HepG2 (cell line): ENCODE measurements around the gene JPH2. TPM values are rescaled to one million over a fixed set of nuclear protein-coding genes. Genes with fewer than 3 reads are reported as not detected.

ENCODE experiments used
- ATAC-seq: fragments of 200-7000 bp; cut with Tn5 transposase; 3 replicates; pipeline ENCODE4 v1.9.1; 2020; ENCODE audit warnings: mild to moderate bottlenecking, moderate library complexity
- BruUV-seq: library from RNA; stranded (reverse); fragments of 400-500 nt; replicated peaks from 2 replicates; lab custom pipeline; 2021; lab: Mats Ljungman, UMichigan
- CTCF ChIA-PET: fragments of 300-600 bp; formaldehyde crosslinking; extraction: SDS; loops from one replicate; lab custom pipeline; 2021; ENCODE audit warnings: low total read pairs, inconsistent platforms, low intra/inter-chr PET ratio; lab: Yijun Ruan, JAX
- POLR2A ChIA-PET: fragments of 350-600 bp; sonication (Branson Sonifier 250); formaldehyde crosslinking; loops from one replicate; lab custom pipeline; 2020; ENCODE audit warnings: antibody characterized with exemption, inconsistent platforms; lab: Yijun Ruan, JAX
- DNase-seq: peaks from one replicate; pipeline ENCODE4 v3.0.0-alpha.2; 2015; ENCODE audit warnings: low spot score
- FAIRE-seq: peaks from 3 replicates; lab custom pipeline; 2011; peaks lifted over from hg19 to GRCh38; lab: Jason Lieb, UNC
- H2AFZ ChIP-seq: one replicate; pipeline ENCODE4 v1.6.1; 2011; ENCODE audit warnings: low read length, inconsistent platforms
- H3K27ac ChIP-seq: fragments of 300-600 bp; 3 replicates; pipeline ENCODE4 v1.8.0; 2011; ENCODE audit warnings: mixed run types, mild to moderate bottlenecking, mixed read lengths, low read length, inconsistent platforms; ENCODE audit not compliant: insufficient read depth; ENCODE audit errors: extremely low read length
- H3K27me3 ChIP-seq, 2 experiments: fragments of 200-600 bp in 1 of 2; 2 replicates in 1 of 2; 3 replicates in 1 of 2; pipeline versions ENCODE4 v1.6.0 to v1.8.0; 2011; ENCODE audit warnings: low read length in 2 of 2, mild to moderate bottlenecking in 2 of 2, moderate library complexity in 2 of 2, inconsistent platforms in 1 of 2; ENCODE audit not compliant: insufficient read depth in 2 of 2, control insufficient read depth in 1 of 2
- H3K36me3 ChIP-seq, 2 experiments: fragments of 200-600 bp in 1 of 2; replicated peaks in 1 of 2; 2 replicates in 1 of 2; 3 replicates in 1 of 2; pipeline versions ENCODE4 v1.5.1 to v1.8.0; 2011; ENCODE audit warnings: low read length in 2 of 2, inconsistent platforms in 1 of 2; ENCODE audit not compliant: insufficient read depth in 2 of 2, control insufficient read depth in 1 of 2
- H3K4me1 ChIP-seq: 2 replicates; pipeline ENCODE4 v1.5.1; 2012; ENCODE audit warnings: low read length, inconsistent platforms; ENCODE audit not compliant: insufficient read depth
- H3K4me2 ChIP-seq: 2 replicates; pipeline ENCODE4 v1.6.0; 2011; ENCODE audit warnings: low read depth, low read length, inconsistent platforms
- H3K4me3 ChIP-seq, 3 experiments: fragments of 200-600 bp in 1 of 3; sonication (generic), shearing (Covaris generic) in 1 of 3; replicated peaks in 1 of 3; 2 replicates each; pipeline ENCODE4 v1.5.1; 2011 to 2016; ENCODE audit warnings: low read length in 3 of 3, inconsistent platforms in 2 of 3, low read depth in 2 of 3, mild to moderate bottlenecking in 2 of 3, control low read depth in 1 of 3, mixed read lengths in 1 of 3; ENCODE audit not compliant: insufficient read depth in 1 of 3
- H3K79me2 ChIP-seq: one replicate; pipeline ENCODE4 v1.6.1; 2011; ENCODE audit warnings: low read length, inconsistent platforms; ENCODE audit not compliant: insufficient read depth
- H3K9ac ChIP-seq: 2 replicates; pipeline ENCODE4 v1.6.0; 2011; ENCODE audit warnings: mild to moderate bottlenecking, low read depth, low read length, inconsistent platforms; ENCODE audit not compliant: insufficient read depth
- H3K9me3 ChIP-seq: 2 replicates; pipeline ENCODE4 v1.5.1; 2012; ENCODE audit warnings: mild to moderate bottlenecking, low read length
- H4K20me1 ChIP-seq: 2 replicates; pipeline ENCODE4 v1.6.0; 2011; ENCODE audit warnings: inconsistent platforms, mild to moderate bottlenecking, low read length, moderate library complexity; ENCODE audit not compliant: insufficient read depth
- AGO1 ChIP-seq: fragments of 200-400 bp; formaldehyde crosslinking; IDR thresholded peaks from 2 replicates; pipeline ENCODE4 v1.6.1; 2017; ENCODE audit warnings: mild to moderate bottlenecking, low read depth, low read length, moderate library complexity; ENCODE audit not compliant: poor library complexity, severe bottlenecking
- FOSL2 ChIP-seq: sonication (generic); formaldehyde crosslinking; IDR thresholded peaks from 2 replicates; pipeline ENCODE4 v1.4.0; 2020; ENCODE audit warnings: missing genetic modification reagents
- KMT2B ChIP-seq: IDR thresholded peaks from 2 replicates; pipeline ENCODE4 v1.6.1; 2016; ENCODE audit warnings: missing genetic modification reagents, missing compliant biosample characterization
- MYNN ChIP-seq: sonication (generic); formaldehyde crosslinking; IDR thresholded peaks from 2 replicates; pipeline ENCODE4 v1.4.0; 2020; ENCODE audit warnings: mild to moderate bottlenecking, low read depth, missing genetic modification reagents
- NRL ChIP-seq: sonication (generic); formaldehyde crosslinking; IDR thresholded peaks from 2 replicates; pipeline ENCODE4 v1.5.0; 2020; ENCODE audit warnings: missing genetic modification reagents, mild to moderate bottlenecking, moderate library complexity, borderline replicate concordance
- RAD21 ChIP-seq: fragments of 450-650 bp; formaldehyde crosslinking; IDR thresholded peaks from 2 replicates; pipeline ENCODE4 v1.5.0; 2020; ENCODE audit warnings: mild to moderate bottlenecking
- TCF12 ChIP-seq, 2 experiments: fragments of 450-650 bp in 1 of 2; sonication (generic) in 1 of 2; formaldehyde crosslinking in 1 of 2; IDR thresholded peaks; 2 replicates each; pipeline versions ENCODE4 v1.6.1 to v1.8.0; 2017 to 2022; ENCODE audit warnings: antibody characterized with exemption in 1 of 2, mild to moderate bottlenecking in 1 of 2, missing genetic modification reagents in 1 of 2, moderate library complexity in 1 of 2
- TEAD2 ChIP-seq: sonication (generic); formaldehyde crosslinking; IDR thresholded peaks from 2 replicates; pipeline ENCODE4 v1.9.0; 2021; ENCODE audit warnings: missing genetic modification reagents
- TEAD3 ChIP-seq: optimal IDR thresholded peaks from 2 replicates; pipeline ENCODE3; 2016; ENCODE audit warnings: borderline replicate concordance
- TFE3 ChIP-seq: IDR thresholded peaks from 2 replicates; pipeline ENCODE4 v1.6.1; 2016
- THYN1 ChIP-seq: sonication (generic); formaldehyde crosslinking; IDR thresholded peaks from 2 replicates; pipeline ENCODE4 v1.8.1; 2023; ENCODE audit warnings: low read depth, mild to moderate bottlenecking, moderate library complexity, missing genetic modification reagents, borderline replicate concordance
- TSC22D2 ChIP-seq: sonication (generic); formaldehyde crosslinking; IDR thresholded peaks from 2 replicates; pipeline ENCODE4 v1.5.1; 2020; ENCODE audit warnings: missing genetic modification reagents, mild to moderate bottlenecking, borderline replicate concordance
- ZBTB25 ChIP-seq: IDR thresholded peaks from 2 replicates; pipeline ENCODE4 v1.6.1; 2018; ENCODE audit warnings: missing genetic modification reagents
- ZFP41 ChIP-seq: sonication (generic); formaldehyde crosslinking; IDR thresholded peaks from 2 replicates; pipeline ENCODE4 v1.4.0; 2020; ENCODE audit warnings: mild to moderate bottlenecking, missing genetic modification reagents, borderline replicate concordance
- ZNF230 ChIP-seq: sonication (generic); formaldehyde crosslinking; IDR thresholded peaks from 2 replicates; pipeline ENCODE4 v1.4.0; 2020; ENCODE audit warnings: mild to moderate bottlenecking, missing genetic modification reagents
- ZNF235 ChIP-seq: sonication (generic); formaldehyde crosslinking; IDR thresholded peaks from 2 replicates; pipeline ENCODE4 v1.8.1; 2023; ENCODE audit warnings: mild to moderate bottlenecking, missing genetic modification reagents, borderline replicate concordance
- ZNF275 ChIP-seq: sonication (generic); formaldehyde crosslinking; IDR thresholded peaks from 2 replicates; pipeline ENCODE4 v1.8.0; 2022; ENCODE audit warnings: missing genetic modification reagents, mild to moderate bottlenecking, inconsistent platforms, borderline replicate concordance
- ZNF431 ChIP-seq: sonication (generic); formaldehyde crosslinking; IDR thresholded peaks from 2 replicates; pipeline ENCODE4 v1.9.0; 2022; ENCODE audit warnings: missing genetic modification reagents, low read depth, mild to moderate bottlenecking, borderline replicate concordance
- ZNF441 ChIP-seq: sonication (generic); formaldehyde crosslinking; IDR thresholded peaks from 2 replicates; pipeline ENCODE4 v1.7.0; 2021; ENCODE audit warnings: missing genetic modification reagents, borderline replicate concordance
- WGBS: methylation state at CpG from one replicate; pipeline ENCODE4 v1.1.6; 2017; ENCODE audit warnings: low lambda C conversion rate; 5-methylcytosine and 5-hydroxymethylcytosine counted together
- in situ Hi-C: cut with HindIII; loops from 2 replicates; pipeline ENCODE4 v1.10.0; 2017; ENCODE audit warnings: low pct_unique_long_range_greater_than_20kb; ENCODE audit not compliant: extremely low pct_ligation_motif_present
- intact Hi-C: fragments of 100-400 bp; cut with micrococcal nuclease; formaldehyde crosslinking; loops from one replicate; pipeline ENCODE4 v1.10.0; 2022; ENCODE audit not compliant: unreplicated experiment
- polyA plus RNA-seq, 8 experiments: library from polyadenylated mRNA; depleted of rRNA in 3 of 8; stranded (reverse) in 7 of 8; unstranded in 1 of 8; fragments of >200 nt; fragmentation: Illumina TruSeq in 4 of 8; extraction: Trizol in 4 of 8; gene quantifications; 2 replicates each; pipeline versions ENCODE4 v1.2.1 to v1.2.3, GENCODE V29; 2011 to 2016; ENCODE audit warnings: low read depth in 4 of 8, missing spikeins in 1 of 8, mixed read lengths in 1 of 8; ENCODE audit not compliant: insufficient read depth in 1 of 8
- total RNA-seq, 5 experiments: library from RNA; depleted of rRNA; stranded (reverse); fragments of >200 nt; fragmentation: Illumina TruSeq; extraction: Trizol; gene quantifications; 2 replicates each; pipeline ENCODE4 v1.2.3, GENCODE V29; 2016; ENCODE audit warnings: low read depth in 1 of 5

Gene JPH2
- total and polyA plus RNA-seq, 2 of the 13 experiments (the other 11 are each of a cell fraction or from before 2014, with no cell fraction given): 0.42 TPM; not detected in 1

- TF ChIP-seq AGO1: no peak
- no peak for TF ChIP-seq KMT2B (CRISPR knock-in tag)
- no peak for TF ChIP-seq ZNF275
- TF ChIP-seq TEAD2 (CRISPR knock-in tag): no peak
- TF ChIP-seq ZFP41 (CRISPR knock-in tag): no peak
- TF ChIP-seq ZNF230: no peak
- TF ChIP-seq MYNN (CRISPR knock-in tag): no peak
Observed at GRCh38 chr20:44131704-44132103, 55.3 kb downstream of the JPH2 start (continued).

- peak; percentile 14; the same call in 1 of the 3 replicates for ATAC-seq
- in situ Hi-C loops: no loop called here
- 21% methylated on average over 9 of the region's 9 CpGs for WGBS
- TF ChIP-seq NRL (CRISPR knock-in tag): no peak
- TF ChIP-seq ZNF431 (CRISPR knock-in tag): no peak
- TF ChIP-seq FOSL2 (CRISPR knock-in tag): no peak
- TF ChIP-seq TEAD3 (CRISPR knock-in tag): no peak
- no peak for TF ChIP-seq THYN1 (CRISPR knock-in tag)
- no peak for TF ChIP-seq TSC22D2 (CRISPR knock-in tag)
- no peak for TF ChIP-seq TFE3 (CRISPR knock-in tag)
- TF ChIP-seq RAD21: no peak
- TF ChIP-seq TCF12 (IDR thresholded peaks at IDR 0.05): no peak
- no peak for TF ChIP-seq TCF12 (CRISPR knock-in tag; IDR thresholded peaks at IDR 0.05)
- no peak for TF ChIP-seq ZBTB25 (CRISPR knock-in tag)
- no peak for TF ChIP-seq ZNF235 (CRISPR knock-in tag)
- TF ChIP-seq ZNF441 (CRISPR knock-in tag): no peak
Observed at GRCh38 chr20:44129911-44130718, 56.9 kb downstream of the JPH2 start.

More at GRCh38 chr20:44129911-44130718, 56.9 kb downstream of the JPH2 start:
- H3K27ac ChIP-seq: no peak overlapping the region
- POLR2A ChIA-PET: interaction anchor here (1.3 kb wide), 1 partner anchor 539 kb away, joined by 3 read pairs; the partner anchor contains the start of gene IFT52
- no peaks in the 10 kb centered on the region for H4K20me1 ChIP-seq
- H3K79me2 ChIP-seq: no peaks in the 10 kb centered on the region
- no peak for DNase-seq
- peaks cover 0 to 17% of the 10 kb centered on the region in 2 experiments; a peak in 3 of 5 replicates for H3K27me3 ChIP-seq
- BruUV-seq: no TSS peak
- no peak overlapping the region for H3K4me3 ChIP-seq
- H2AFZ ChIP-seq: no peak overlapping the region
- no peak overlapping the region for H3K4me2 ChIP-seq
- no peaks in the 10 kb centered on the region for H3K9me3 ChIP-seq
- no peaks in the 10 kb centered on the region for H3K36me3 ChIP-seq
- intact Hi-C loops: no loop called here
- peaks cover 8% of the 10 kb centered on the region; the same call in 1 of the 2 replicates for H3K4me1 ChIP-seq
- no peak for FAIRE-seq
- CTCF ChIA-PET: no interaction called here
- no peak overlapping the region for H3K9ac ChIP-seq
